HG02623 (cell line): ENCODE results near the gene P2RX3.
"Not testable (repeated sequence)": the region's sequence is repeated elsewhere in the genome, so short reads cannot be mapped to it uniquely, and the experiment has no call there.

Experiments used
- ATAC-seq: cut with Tn5 transposase; IDR thresholded peaks from one replicate; pipeline ENCODE4 v1.9.1; 2021; ENCODE audit warnings: moderate library complexity; ENCODE audit not compliant: unreplicated experiment

Gene P2RX3

GRCh38 chr11:57348052-57348451 lies 9.9 kb downstream of the P2RX3 start:
- no peak for ATAC-seq

- ATAC-seq = no peak
These were observed 10.6 kb downstream of the P2RX3 start for GRCh38 chr11:57348636-57349313.

DNA sequence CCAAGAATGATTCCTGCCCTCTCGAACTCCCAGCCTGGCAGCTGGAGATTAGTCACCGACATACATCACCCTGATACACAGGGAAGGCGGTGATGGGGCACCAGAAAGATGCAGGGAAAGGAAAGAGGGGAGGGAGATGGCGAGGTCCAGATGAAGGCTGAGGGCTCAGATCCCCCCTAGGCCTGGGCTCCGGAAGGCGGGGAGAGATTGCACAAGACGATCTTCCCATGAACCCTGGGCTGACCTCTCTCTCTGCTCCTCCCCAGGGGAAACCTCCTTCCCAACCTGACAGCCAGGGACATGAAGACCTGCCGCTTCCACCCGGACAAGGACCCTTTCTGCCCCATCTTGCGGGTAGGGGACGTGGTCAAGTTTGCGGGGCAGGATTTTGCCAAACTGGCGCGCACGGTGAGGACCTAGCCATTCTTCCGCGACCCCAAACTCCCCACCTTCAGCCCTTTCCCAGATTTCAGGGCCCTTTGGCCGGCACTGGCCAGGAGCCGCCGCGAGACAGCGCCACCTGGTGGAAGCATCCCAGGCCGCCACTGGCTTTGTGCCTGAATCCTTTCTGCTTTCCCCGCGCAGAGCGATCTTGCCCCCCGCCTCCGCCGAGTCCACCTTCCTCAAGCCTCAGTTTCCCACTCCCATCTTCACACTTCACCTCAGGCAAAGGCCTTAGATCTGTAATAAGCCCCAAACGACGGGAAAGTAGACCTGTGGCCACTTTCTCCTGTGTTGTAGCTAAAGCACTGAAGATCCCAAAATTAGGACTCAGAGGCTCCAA lies 11.5 kb downstream of the P2RX3 start:
- no peak for ATAC-seq

DNA sequence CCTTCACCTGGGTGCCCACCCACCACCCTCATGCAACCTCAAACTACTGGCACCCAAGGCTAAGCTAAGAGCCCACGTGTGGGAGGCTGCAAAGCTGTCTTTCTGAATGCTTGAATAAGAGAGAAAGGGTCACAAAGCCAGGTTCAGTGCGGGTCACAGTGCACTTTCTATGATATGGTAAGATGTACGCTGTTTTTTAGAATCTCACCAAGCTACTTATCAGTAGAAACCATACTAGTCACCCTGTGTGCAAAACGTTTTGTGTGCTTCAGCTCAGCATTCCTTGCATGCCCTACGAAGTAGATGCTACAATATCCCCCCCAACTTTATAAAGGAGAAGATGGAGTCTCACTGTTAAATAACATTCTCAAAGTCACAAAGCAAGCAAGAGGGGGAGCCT lies 14.9 kb downstream of the P2RX3 start:
- ATAC-seq = no peak

- ATAC-seq = no peak
These were observed 15.3 kb downstream of the P2RX3 start for GRCh38 chr11:57353446-57353845.

DNA sequence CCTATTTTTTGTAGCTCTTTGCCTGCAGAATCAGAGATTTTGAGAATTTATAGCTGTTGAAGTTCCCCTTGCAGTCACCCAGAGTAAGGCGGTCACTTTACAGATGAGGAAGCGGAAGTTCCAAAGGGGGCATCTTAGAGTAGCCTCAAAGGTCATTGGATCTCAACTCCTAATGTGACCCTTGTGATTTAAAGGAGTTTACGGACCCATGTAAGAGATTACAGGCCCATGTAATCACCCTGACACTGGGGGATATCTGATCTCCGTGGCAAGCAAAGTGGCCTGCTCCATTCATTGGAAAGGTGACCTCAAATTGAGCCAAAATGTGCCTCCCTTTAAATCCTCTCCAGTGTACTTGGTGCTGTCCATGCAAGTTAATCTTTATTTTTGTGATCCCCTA lies 15.7 kb downstream of the P2RX3 start:
- no peak for ATAC-seq

DNA sequence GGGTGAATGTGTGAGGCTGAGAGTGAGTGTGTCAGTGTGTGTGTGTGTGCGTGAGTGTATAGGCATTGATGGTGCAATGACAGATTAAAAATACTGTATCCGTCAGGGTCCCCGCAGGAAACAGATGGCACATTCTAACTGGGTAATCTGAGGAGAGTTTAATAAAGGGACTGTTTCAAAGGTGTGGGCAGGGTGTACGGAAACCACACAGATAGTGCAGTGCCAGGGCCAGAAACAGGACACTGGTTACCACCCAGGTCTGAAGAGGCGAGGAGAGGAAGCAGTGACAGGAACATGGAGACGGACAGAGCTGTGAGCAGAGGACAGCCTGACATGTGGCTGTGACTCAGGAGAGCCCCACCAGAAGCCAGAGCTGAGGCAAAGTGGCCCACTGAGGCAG lies 16.5 kb downstream of the P2RX3 start:
- ATAC-seq = no peak

DNA sequence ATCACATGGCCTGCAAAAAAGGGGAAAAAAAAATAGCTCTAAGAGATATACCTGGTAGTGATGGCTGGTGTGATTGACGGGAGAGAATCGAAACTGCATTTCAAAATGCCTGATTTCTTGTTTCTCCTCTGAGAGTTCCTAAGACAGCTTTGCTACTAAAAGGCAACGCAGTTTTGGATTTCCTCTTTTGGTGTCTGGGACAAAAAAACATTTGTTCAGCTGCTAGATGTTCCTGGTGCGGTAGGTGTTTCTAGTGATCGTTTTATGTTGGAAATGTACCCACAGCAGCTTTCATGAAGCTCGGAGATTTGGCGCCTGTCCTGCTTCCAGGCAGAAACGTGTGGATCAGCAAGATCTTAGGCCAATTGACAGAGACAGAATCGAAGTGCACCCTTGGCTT lies 18.1 kb downstream of the P2RX3 start:
- ATAC-seq = no peak

DNA sequence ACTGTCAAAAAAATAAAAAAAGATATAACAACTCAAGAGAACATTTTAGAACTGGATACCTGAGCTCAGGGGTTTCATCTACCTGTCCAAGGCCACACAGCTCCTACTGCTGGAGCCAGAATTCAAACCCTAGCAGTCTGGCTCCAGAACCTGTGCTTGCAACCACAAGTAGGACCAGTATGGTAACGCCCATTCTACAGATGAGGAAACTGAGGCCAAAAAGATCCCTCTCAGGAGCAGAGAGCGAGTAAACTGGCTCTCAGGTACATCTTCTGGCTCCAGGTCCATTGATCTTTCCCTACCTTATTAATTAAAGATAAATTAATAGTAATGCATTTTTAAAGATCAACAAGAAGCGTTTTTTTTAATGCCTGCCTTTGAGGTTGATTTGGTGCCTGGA lies 19.2 kb downstream of the P2RX3 start:
- no peak for ATAC-seq

- ATAC-seq = no peak
These were observed 19.7 kb downstream of the P2RX3 start for GRCh38 chr11:57357856-57358255.

- no peak for ATAC-seq
These were observed 20.4 kb downstream of the P2RX3 start for GRCh38 chr11:57358543-57358961.

DNA sequence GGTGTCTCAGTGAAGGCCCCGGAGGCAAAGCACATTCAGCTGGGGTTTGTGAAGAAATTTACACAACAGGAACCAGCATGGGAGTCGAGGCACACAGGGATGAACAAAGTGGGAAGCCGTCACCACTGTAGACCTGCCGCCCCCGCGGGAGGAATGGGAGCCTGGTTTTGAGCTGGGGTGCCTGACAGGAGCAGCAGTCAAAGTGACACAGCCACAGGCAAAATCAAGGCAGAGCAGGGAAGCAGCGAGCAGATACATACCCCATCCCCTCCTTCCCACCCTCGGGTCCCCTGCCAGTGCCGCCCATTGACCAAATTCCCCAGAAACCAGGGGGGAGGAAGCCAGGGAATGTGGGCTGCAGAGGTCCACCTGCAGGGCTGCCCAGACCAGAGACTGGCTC lies 20.8 kb downstream of the P2RX3 start:
- no peak for ATAC-seq

GRCh38 chr11:57359396-57359795 lies 21.2 kb downstream of the P2RX3 start:
- no peak for ATAC-seq

GRCh38 chr11:57359896-57360690 lies 21.9 kb downstream of the P2RX3 start:
- ATAC-seq = no peak

DNA sequence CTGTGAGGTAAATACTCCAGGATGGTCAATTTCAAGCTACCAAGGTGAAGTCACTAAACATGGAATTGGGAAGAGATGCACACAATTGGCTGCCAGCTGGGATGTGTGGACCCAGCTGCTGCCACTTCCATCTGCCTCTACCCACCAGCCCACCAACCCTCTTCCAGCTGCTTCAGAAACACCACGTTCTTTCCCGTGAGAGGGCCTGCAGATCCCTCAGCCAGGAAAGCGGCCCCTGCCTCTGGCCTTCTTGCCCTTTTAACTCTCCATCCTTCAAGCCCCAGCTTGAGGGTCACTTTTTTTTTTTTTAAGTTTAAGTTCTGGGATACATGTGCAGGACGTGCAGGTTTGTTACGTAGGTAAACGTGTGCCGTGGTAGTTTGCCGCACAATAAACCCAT lies 22.8 kb downstream of the P2RX3 start:
- no peak for ATAC-seq

- ATAC-seq = not testable (repeated sequence)
These were observed 23.3 kb downstream of the P2RX3 start for GRCh38 chr11:57361420-57361819.

DNA sequence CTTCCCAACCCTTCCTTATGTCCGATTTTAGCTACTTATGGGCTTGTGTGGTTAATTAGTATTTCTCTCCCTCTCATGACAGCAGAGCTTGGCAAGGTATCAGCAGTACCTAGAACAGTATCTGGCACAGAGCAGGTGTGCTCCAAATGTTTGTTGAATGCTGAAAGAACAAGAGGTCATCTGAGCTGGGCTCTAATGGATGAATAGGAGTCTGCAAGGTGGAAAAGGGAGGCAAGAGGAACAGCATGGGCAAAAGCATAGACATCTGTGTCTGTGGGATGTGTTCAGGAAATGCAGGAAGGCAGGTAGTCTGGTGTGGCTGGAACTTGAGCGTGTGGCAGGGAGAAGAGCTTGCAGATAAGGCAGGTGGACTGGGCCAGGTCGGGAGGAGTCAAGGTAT lies 23.8 kb downstream of the P2RX3 start:
- no peak for ATAC-seq

DNA sequence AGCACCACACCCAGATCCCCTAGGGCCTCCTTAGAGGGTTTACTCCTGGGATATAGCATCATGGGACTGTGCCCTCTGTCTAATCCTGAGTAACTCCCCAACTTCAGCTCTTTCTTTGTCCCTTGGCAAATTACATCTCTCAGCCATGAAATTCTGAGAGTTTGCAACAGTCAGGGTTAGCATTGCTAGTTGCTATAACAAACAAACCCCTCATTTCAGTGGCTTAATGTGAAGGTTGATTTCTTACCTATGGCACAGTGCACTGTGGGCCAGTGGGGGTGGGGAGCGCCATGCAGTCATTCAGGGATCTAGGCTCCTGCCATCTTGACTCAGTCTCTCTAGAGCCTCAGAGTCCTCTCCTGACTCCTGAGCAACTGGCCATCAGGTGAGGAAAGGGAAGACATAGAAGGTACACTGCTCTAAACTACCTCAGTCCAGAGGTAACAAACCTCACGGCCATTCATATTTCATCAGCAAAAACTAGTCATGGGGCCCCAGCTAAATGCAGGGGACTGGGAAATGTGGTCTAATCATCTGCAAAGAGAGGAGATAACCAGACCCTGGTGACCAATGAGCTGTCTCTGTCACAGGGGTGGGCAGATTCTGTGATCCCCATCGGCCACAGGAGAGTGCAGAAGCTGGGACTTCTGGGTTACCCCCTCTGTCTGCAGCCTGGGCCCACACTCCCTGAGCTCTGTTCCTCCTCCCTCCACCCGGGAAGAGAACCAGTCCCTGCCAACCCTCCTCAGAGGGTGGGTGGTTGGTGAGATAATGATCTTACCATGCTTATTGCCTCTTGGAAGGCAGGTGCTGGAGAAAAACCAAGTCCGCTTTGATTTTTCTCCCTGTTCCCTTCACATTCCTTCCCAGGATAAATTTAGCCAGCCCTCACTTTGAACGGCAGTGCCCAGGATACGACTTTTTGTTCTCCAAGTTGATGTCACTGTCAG lies 25.3 kb downstream of the P2RX3 start:
- ATAC-seq = no peak

DNA sequence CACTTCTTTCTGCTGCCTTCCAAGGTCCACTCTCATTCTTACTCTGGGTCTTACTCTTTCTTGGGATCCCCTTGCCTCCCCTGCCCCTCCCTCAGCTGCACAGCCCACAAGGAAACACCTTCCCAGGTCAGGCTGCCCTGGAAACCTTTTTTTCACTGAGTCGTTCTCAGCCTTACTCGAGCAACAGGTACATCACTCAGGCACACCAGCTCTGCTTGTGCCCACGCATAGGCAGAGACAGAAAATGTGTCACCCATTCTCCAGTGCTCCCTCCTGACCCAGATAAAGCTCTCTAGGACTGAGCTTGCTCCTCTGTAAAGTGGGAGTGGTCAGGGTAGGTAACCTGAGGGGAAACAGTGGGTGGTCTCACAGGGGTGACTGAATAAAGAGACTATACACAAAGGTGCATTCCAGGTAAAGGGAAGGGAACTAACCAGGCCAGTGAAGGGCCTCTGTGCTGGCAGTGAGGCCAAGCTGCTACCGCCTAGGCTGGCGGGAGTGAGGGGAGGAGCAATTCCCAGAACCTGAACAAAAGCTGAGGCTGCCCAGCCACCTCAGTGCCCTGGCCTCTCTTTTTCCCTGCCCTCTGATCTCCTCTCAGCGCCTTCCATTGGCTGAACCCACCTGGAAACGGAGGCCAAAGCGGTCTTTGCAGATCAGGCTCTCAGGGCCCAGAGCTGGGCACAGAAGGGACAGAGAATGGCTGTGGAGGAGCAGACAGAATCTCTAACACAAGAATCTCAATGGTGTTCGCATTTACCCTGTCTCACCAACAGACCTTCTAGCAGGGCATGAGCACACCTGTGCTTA lies 26.9 kb downstream of the P2RX3 start:
- no peak for ATAC-seq
